ENCODE measurements around the gene PGR. TPM values are rescaled to one million over a fixed set of nuclear protein-coding genes. Genes with fewer than 3 reads are reported as not detected.
"Not testable (repeated sequence)": the region's sequence is repeated elsewhere in the genome, so short reads cannot be mapped to it uniquely, and the experiment has no call there.

Gene PGR
- total RNA-seq, 1 donor from 2014 or later, result 0.27 TPM

DNA sequence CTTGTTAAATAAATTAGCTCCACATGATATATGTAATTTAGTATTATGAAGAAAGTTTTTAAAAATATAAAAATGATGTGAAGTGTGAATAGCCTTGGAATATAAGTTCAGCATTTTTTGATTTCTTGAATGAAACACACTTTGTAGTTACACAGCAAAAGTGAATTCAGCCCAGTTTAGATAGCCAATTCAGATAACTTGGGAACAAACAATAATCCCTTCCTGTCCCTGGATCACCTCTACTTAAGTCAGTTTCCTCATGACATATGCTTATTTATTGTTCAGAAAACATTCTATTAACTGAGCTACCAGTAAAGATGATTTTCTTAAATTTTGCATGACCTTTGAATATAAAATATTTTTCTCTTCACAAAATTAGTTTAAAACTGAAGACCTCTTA lies 107.4 kb downstream of the PGR start:
- Mint-ChIP-seq H3K4me1 (ENCODE audit: low read depth, unreplicated experiment) (no peaks in the 10 kb centered on the region), H3K9me3 (ENCODE audit: unreplicated experiment) (no peaks in the 10 kb centered on the region), H3K27ac (ENCODE audit: unreplicated experiment) (no peak overlapping the region), H3K27me3 (ENCODE audit: unreplicated experiment) (no peaks in the 10 kb centered on the region), H3K4me3 (ENCODE audit: unreplicated experiment) (no peak overlapping the region), H3K36me3 (ENCODE audit: unreplicated experiment) (no peaks in the 10 kb centered on the region)
- DNase-seq, result no peak
- TF ChIP-seq, protein P1, sequence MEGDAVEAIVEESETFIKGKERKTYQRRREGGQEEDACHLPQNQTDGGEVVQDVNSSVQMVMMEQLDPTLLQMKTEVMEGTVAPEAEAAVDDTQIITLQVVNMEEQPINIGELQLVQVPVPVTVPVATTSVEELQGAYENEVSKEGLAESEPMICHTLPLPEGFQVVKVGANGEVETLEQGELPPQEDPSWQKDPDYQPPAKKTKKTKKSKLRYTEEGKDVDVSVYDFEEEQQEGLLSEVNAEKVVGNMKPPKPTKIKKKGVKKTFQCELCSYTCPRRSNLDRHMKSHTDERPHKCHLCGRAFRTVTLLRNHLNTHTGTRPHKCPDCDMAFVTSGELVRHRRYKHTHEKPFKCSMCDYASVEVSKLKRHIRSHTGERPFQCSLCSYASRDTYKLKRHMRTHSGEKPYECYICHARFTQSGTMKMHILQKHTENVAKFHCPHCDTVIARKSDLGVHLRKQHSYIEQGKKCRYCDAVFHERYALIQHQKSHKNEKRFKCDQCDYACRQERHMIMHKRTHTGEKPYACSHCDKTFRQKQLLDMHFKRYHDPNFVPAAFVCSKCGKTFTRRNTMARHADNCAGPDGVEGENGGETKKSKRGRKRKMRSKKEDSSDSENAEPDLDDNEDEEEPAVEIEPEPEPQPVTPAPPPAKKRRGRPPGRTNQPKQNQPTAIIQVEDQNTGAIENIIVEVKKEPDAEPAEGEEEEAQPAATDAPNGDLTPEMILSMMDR (IDR thresholded peaks at IDR 0.05; ENCODE audit: partially characterized antibody, unreplicated experiment), result no peak

DNA sequence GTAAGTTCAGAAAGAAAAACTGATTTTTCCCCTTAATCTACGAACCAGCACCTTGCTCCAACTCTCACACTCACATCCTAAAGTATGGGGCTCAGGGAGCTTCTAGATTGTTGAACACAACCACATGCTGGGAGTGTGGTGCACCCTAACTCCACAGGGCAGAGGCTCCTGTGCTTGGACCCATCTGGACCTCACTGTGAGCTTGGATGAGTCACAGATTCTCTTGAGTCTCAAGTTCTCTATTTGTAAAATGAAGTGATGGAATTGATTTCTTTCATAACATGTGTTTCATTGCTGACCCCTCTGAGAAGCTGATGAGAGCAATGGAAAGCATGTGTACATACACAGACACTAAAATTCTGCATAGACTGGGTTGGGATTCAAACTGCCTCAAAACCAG lies 109.7 kb downstream of the PGR start:
- Mint-ChIP-seq H3K9me3 (ENCODE audit: unreplicated experiment) (no peaks in the 10 kb centered on the region), H3K4me3 (ENCODE audit: unreplicated experiment) (no peak overlapping the region), H3K27me3 (ENCODE audit: unreplicated experiment) (no peaks in the 10 kb centered on the region), H3K27ac (ENCODE audit: unreplicated experiment) (no peak overlapping the region), H3K36me3 (ENCODE audit: unreplicated experiment) (no peaks in the 10 kb centered on the region), H3K4me1 (ENCODE audit: low read depth, unreplicated experiment) (no peaks in the 10 kb centered on the region)
- DNase-seq, result no peak
- TF ChIP-seq, protein P1 (IDR thresholded peaks at IDR 0.05; ENCODE audit: partially characterized antibody, unreplicated experiment), result no peak

DNA sequence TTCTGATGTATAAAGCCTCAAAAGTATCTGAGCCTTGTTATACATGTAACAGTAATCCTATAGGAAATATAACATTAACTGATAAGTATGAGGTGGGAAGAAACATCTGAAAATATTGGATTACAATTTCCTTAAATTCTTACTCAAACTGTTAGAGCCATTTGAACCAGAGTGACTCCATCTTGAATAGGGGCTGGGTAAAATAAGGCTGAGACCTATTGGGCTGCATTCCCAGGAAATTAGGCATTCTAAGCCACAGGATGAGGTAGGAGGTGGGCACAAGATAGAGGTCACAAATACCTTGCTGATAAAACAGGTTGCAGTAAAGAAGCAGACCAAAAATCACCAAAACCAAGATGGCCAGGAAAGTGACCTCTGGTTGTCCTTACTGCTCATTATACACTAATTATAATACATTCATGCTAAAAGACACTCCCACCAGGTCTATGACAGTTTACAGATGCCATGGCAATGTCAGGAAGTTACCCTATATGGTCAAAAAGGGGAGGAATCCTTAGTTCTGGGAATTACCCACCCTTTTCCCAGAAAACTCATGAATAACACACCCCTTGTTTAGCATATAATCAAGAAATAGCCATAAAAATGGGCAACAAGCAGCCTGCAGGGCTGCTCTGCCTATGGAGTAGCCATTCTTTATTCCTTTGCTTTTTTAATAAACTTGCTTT lies 114.9 kb downstream of the PGR start:
- TF ChIP-seq, protein P1 (IDR thresholded peaks at IDR 0.05; ENCODE audit: partially characterized antibody, unreplicated experiment), result no peak
- Mint-ChIP-seq H3K27me3 (ENCODE audit: unreplicated experiment) (no peaks in the 10 kb centered on the region), H3K9me3 (ENCODE audit: unreplicated experiment) (no peaks in the 10 kb centered on the region), H3K27ac (ENCODE audit: unreplicated experiment) (no peak overlapping the region), H3K36me3 (ENCODE audit: unreplicated experiment) (no peaks in the 10 kb centered on the region), H3K4me1 (ENCODE audit: low read depth, unreplicated experiment) (no peaks in the 10 kb centered on the region), H3K4me3 (ENCODE audit: unreplicated experiment) (no peak overlapping the region)
- DNase-seq, result no peak

DNA sequence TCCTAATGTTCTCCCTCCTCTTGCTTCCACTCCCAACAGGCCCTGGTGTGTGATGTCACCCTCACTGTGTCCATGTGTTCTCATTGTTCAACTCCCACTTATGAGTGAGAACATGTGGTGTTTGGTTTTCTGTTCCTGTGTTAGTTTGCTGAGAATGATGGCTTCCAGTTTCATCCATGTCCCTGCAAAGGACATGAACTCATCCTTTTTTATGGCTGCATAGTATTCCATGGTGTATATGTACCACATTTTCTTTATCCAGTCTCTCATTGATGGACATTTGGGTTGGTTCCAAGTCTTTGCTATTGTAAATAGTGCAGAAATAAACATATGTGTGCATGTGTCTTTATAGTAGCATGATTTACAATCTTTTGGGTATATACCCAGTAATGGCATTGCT lies 115.9 kb downstream of the PGR start:
- H3K4me3 Mint-ChIP-seq (ENCODE audit: unreplicated experiment); H3K4me1 Mint-ChIP-seq (ENCODE audit: low read depth, unreplicated experiment); H3K9me3 Mint-ChIP-seq (ENCODE audit: unreplicated experiment); H3K36me3 Mint-ChIP-seq (ENCODE audit: unreplicated experiment); H3K27me3 Mint-ChIP-seq (ENCODE audit: unreplicated experiment); H3K27ac Mint-ChIP-seq (ENCODE audit: unreplicated experiment); DNase-seq: not testable (repeated sequence)

DNA sequence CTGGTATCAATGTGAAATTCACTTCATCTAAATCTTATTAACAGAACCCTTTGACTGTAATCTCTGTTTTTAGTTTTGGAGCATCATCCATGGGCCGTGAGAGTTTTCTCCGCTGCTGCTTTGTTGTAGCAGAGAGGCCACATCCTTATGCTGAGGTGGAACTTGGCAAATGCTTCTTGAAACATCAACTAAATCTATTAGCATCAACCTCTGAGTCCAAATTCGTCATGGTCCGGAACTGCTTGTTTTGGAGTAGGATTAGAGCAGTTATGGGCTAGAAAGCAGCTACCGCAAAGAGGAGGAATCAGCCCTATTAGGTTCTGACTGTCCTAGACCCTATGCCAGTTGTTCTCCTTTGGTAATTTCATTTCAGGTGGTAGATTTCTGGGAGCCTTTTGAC lies 117.7 kb downstream of the PGR start:
- Mint-ChIP-seq H3K9me3 (ENCODE audit: unreplicated experiment) (no peaks in the 10 kb centered on the region), H3K4me3 (ENCODE audit: unreplicated experiment) (no peak overlapping the region), H3K4me1 (ENCODE audit: low read depth, unreplicated experiment) (no peaks in the 10 kb centered on the region), H3K27me3 (ENCODE audit: unreplicated experiment) (no peaks in the 10 kb centered on the region), H3K27ac (ENCODE audit: unreplicated experiment) (no peak overlapping the region), H3K36me3 (ENCODE audit: unreplicated experiment) (no peaks in the 10 kb centered on the region)
- no peak for DNase-seq
- TF ChIP-seq, protein P1 (IDR thresholded peaks at IDR 0.05; ENCODE audit: partially characterized antibody, unreplicated experiment), result no peak

Data from glutamatergic neuron (in vitro differentiated cells).